Activated T-cell treated with anti-CD3 and anti-CD28 coated beads for 48 hours (primary cell): ENCODE results near the gene CYB5A.
A peak's percentile ranks its signal among the peaks of the same experiment; 100 is the strongest.
"Not testable (repeated sequence)": the region's sequence is repeated elsewhere in the genome, so short reads cannot be mapped to it uniquely, and the experiment has no call there.

Experiments
- DNase-seq: peaks from one replicate; pipeline ENCODE4 v3.0.0-alpha.2; 2020; ENCODE audit warnings: low read depth

Gene CYB5A, protein sequence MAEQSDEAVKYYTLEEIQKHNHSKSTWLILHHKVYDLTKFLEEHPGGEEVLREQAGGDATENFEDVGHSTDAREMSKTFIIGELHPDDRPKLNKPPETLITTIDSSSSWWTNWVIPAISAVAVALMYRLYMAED

DNA sequence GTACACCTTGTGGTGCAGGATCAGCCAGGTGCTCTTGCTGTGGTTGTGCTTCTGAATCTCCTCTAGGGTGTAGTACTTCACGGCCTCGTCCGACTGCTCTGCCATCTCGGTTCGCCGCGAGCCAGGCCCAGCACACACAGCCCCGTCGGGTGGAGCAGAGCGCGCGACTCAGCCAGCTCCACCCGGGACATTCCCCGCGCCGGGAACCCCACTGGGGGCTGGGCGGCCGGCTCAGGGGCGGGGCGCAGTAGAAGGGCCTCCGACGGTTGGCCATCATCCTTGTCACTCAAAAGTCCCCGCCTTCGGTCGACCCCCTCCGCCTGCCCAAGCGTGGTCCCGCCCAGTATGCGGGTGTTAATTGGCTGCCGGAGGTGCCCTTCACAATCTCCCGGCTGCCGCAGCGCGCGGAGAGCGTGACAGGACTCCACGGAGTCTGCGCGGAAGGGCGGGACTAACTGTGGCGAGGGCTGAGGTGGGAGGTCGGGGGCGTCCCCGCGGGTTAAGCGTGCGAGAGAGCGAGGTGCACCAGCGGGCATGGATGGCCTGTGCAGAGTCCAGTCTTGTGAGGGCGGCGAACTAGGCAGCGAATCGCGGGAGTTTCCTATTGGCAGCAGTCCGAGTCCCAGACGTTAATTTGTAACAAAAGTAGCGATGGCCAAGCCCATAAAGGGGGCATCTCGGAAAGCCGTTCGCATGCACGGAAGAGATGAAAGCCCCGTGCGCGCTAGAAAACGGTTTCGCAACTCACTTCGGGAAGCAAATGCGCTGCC is at the start of gene CYB5A:
TSS of gene CYB5A (minus strand) at position 193 of the 770 bp plus-strand sequence. CDS start at position 105, 88 bp downstream.
- peak; percentile 96 for DNase-seq

DNA sequence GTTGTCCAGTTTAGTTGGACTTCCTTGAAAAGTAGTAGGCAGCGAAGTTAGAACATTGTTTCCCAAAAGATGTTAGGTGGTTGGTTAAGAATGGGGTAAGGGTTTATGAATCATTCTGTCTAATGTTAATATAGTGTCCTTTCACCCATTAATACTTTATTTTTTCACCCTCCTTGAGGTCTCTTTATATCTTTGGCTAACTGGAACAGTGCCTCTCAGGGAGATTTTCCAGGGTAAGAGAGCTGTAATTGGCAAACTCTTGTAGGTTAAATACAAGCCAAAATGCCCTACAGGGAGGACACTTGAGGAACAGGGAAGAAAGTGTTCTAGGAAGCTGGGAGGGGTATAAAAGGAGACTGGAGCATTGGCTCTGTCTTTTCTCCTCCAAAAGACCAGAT is 46.1 kb upstream of the CYB5A start:
- no peak for DNase-seq

DNA sequence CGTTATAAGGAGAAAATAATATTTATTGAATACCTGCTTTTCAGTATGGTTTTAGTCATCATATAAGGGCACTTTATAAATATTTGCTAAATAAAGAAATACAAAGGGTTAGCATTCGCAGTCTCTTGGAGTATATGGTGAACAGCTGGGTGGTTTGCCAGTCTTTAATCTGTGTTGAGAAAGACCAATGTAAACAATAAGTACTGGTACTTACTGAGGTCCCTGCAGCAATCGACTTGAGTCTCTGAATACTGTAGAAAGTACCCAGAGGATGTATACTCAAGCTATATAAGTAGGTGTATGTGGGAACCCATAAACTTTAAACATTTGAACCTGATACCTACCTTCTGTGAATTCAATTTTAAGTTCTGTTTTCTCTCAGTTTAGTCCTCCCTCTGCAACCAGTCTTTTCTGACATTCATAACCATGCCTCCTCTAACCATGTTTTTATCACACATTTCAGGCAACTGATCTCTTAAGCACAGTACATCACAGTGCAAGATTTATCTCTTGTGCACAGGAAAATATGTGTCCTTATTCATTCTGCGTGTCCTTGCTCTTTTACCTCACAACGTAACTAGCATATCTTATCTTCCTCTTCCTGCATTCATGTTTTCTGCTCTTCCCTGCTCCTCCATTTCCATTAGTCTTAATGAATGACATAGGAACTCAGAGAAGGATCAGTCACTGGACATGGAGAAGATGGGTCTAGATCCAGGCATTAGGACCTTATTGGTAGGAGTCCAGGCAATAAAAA is 45.6 kb upstream of the CYB5A start:
- DNase-seq, result no peak

DNA sequence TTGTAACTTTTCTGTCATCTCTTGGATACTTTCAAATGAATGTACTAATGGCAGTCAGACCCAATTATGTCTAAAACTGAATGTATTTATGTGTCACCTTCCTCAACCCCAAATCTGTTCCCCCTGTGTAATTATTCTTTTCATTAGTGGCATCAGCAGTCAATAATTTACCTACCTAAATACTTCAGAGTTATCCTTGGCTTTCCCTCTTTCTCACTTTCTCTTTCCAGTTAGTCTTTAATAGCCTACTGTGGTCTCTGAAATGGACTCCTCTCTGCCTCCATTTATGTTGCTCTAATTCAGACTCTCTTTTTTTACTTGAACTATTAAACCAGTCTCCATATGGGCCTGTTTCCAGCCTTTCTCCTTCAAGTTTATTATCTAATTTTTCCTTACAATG is 44.9 kb upstream of the CYB5A start:
- DNase-seq, result no peak

DNA sequence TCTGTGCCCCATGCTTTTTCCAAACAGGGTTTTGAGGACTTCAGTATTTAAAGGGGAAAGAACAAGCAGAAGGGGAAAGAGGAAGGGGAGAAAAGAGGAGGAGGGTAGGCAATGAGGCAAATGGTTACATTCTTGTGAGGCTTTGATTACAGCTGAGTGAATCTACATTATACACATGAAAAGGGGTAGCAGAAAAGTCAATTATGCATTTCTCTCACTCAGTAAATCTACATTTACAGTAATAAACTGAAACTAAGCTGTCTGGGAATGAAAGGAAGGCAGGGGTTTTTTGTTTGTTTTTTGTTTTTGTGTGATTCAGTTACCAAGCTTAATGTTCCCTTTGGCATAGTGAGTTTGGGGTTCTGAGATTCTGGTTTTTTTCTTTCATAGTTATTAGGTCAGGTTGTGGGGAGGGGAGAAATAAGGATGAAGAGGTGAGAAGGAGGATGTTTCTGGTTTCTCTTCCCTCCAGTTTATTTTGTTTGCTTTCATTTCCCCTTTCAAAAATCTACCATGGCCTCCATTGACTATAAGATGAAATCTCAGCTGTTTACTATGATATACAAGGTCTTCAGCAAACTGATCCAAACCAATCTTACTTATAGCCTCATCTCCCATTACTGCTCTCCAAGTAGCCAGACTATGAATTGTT is 42.6 kb upstream of the CYB5A start:
- no peak for DNase-seq

DNA sequence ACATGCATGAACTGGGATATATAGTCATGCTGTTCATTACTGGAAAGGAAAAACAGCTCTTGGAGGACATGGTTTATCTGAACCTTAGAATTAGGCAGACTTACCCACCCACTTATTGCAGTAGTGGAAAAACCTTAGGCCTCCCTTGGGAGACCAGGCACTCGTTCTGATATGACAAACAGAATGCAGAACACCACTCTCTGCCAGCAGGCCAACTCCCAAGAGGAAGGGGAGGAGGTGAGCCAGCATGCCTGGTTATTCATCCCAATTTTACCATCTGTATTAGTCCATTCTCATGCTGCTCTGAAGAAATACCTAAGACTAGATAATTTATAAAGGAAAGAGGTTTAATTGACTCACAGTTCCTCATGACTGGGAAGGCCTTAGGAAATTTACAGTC is 41.3 kb upstream of the CYB5A start:
- DNase-seq, result no peak

DNA sequence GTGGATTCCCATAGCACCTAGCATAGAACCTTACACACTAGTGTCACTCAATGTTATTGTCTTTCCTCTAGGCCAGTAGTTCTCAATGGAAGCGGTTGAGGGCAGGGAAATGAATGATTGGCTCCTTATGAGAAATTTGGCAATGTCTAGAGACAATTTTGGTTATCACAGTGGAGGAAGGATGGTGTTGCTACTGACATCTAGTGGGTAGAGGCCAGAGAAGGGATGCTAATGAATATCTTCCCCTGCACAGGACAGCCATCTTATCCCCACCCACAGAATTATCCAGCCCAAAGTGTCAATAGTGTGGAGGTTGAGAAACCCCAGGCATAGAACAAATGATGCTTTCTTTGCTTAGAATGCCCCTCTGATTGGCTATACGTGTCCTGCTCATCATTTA is 39.6 kb upstream of the CYB5A start:
- no peak for DNase-seq

DNA sequence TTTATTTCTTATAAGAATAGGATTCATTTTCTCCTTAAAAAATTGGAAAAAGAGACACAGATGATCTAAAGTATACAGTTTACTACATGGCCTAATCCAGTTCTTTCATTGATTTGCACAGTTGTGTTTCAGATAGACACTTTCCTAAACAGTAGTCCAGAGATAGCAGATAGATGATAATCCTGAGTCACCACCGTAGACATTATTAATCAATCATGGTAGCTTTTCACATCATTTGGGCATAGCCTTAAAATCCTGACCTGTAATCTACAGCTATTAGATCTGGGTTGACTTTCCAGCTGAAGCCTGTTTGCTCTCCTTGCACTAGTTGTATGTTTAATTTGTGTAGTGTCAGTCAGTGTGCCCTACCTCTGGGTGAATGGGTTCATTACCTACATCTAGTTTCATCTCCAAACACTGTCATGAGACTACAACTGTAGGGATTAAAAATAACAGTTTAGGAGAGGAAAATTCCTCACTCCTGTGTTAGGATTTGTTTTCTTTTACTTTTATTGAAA is 38.0 kb upstream of the CYB5A start:
- DNase-seq, result no peak

DNA sequence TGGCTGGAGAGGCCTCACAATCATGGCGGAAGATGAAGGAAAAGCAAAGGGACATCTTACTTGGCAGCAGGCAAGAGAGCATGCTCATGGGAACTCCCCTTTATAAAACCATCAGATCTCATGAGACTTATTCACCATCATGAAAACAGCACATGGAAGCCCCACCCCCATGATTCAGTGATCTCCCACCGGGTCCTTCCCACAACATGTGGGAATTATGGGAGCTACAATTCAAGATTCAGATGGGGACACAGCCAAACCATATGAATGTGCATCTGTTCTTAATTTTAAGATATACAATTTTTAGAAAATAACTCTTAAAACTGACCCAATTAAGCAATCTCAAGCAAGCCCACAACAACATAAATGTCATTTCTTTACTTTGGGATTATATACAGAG is 36.4 kb upstream of the CYB5A start:
- no peak for DNase-seq

DNA sequence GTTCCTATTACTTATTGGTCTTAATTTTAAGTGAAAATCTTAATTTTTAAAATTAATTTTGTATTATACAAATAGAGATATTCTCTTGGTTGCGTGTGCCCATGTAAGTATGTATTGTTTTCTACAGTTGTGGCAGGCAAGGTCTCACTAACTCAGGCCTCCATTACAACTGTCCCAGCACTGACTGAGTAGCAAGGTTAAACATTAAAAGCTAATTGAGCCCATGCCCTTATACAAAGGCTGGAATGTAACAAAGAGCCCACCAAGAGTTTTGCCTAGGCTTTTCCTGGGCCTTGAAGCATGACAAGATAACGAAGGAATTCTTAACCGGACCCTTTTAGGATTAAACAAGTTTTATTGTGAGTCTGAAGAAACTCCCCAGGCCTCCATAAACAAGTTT is 35.0 kb upstream of the CYB5A start:
- DNase-seq, result not testable (repeated sequence)

DNA sequence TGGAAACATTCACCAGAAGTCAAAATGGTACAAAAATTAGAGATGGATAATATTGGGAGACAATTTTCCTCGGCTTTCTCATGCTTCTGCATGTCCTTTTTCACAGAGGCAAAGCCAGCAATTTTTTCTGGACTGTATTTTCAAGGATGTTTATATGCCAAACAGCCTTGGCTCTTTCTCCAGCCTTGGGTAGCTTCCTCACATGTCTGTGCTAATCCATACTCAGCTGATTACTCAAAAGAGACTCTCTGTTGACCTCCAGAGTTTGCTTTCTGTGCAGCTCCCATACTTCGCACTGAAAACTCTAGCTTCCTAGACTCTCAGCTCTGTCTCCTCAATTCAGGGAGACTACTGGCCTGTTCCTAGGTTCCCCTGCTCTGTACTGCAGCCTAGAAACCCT is 34.5 kb upstream of the CYB5A start:
- DNase-seq, result no peak

DNA sequence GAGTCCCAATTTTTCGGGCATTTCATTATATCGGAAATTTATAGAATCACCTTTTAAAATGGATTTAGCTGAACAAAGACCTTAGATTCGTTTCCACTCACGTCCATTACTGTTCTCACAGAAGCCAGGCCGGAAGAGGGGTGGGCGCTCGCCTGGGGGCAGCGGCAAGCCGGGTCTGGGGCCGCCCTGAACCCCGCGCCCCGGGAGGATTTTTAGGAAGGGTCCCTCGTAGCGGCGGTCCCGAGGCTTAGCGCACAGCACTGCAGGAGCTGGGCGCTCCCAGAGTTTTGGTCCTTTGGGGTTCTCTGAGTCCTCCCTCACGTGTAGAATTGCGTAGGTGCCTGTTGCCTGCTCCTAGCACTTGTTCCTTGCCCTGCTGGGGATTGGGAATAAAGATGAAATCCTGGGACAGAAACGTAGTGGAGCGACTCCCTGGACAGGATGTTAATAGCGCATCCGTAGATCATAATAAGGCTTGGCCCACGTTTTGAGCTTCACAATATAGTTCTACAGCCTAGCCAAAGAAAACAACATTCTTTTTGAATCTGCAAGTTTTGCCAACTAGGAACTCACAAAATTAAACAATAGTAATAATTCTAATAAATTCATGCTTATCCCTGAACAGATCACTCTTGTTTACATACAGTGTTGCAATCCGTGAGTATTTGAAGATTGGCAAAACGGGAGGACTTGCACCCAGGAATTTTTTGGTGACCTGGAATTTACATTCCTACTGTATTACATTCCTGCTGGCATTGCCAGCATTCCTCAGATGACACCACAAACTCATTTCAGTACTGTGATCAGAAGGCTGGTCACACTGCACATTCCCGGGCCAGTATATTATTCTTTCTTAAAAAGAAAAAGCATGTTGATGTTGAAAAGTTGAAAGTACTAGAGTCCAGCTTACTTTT is 24.8 kb upstream of the CYB5A start:
- DNase-seq, result no peak

DNA sequence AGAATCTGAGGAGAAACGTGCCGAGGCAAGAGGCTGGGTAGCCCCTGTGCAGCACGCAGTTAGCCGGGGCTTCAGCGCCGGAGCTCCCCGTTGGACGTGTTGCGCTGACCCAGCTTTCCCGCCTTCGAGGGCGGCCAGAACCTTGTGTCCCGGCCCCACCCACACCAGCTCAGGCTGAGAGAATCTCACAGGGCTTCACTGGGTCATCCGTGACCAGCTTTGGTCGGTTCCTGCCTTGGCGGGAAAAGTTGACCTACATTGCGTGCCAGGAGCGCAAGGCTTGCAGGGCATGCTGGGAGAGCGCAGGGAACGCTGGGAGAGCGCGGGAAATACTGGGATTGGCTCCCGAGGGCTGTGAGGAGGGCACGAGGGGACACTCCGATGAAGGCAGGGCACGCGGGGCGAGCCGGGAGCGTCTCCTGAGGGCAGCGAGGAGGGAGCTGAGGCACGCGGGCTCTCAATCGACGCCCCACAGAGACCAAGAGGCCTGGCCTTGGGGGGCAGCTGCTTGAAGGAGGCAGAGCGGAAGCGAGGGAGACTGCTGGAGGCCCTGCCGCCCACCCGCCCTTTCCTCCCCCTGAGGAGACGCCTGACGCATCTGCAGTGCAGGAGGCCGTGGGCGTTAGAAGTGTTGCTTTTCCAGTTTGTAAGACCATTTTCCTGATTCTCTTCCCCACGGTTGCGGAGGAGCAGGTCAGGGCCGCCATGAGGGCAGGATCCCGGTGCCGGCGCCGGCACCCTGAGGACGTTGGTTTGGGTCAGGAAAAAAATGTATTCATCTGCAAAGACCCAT is 23.9 kb upstream of the CYB5A start, which contains the start of gene C18orf63:
TSS of gene C18orf63 (plus strand) at position 376 of the 793 bp plus-strand sequence. CDS start 2,027 bp downstream, outside the sequence.
- DNase-seq, result no peak

DNA sequence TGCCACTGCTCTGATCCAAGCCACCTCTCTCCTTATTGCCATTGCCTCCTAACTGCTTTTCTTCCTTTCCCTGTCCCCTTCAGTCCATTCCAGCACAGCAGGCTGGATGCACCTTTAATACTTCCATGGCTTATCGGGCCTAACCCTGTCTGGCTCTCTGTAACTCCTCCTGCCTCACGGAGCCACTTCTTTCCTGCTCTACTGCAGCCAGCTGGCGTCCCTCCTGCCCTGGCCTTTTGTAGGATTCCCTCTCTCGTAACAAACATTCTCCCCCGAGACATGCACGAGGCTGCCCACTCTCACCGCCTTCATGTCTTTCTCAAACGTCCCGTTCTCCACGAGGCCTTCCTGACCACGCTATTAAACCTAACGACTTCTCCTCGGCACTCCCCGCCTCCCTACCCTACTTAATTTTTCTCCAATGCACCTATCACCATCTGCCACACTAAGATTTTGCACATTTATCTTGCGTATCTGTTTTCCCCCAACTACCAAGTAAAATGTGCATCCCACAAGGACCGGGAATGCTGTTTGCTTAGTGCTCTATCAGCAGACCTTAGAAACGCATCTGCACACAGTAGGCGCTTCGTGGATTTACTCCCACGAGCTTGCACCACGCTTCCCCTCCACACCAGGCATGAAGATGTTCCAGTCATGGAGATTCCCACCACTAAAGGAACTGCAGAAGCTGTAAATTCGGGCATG is 23.1 kb upstream of the CYB5A start:
- DNase-seq, result no peak

DNA sequence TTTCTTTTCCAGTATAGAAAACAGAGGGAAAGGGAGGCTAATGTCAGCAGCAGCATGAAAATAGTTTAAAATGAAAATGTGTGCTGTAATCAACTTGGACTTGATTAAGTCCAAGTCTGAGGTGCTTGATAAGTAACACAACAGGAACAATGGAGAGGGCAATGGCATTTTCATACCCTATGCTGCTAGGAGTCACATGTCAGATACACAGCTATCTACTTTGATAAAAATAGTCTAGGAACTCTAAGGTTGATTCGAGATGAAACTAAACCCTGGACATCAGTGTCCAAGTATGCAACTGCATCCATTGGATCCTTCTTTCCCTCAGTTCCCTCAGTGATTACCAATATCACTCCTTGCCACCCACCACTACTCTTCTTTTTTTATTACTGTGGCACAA is 19.2 kb upstream of the CYB5A start:
- DNase-seq, result no peak

DNA sequence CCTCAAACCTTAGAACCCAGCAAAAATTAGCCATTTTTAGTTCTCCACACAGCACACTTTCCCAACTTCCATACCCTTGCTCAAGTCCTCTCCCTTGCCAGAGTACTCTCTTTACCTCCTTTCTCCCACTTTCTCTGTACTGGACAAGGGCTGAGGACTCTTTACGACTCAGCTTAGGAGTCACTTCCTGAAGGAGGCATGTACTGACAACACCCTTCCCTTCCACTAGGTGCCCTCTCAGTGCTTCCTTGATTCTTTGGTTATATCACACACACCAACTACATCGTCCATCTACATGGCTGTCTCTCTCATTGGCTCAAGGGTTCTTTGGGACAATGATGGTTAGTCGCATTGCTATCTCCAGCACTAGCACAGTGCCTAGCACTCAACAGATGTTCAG is 18.6 kb upstream of the CYB5A start:
- DNase-seq, result no peak

DNA sequence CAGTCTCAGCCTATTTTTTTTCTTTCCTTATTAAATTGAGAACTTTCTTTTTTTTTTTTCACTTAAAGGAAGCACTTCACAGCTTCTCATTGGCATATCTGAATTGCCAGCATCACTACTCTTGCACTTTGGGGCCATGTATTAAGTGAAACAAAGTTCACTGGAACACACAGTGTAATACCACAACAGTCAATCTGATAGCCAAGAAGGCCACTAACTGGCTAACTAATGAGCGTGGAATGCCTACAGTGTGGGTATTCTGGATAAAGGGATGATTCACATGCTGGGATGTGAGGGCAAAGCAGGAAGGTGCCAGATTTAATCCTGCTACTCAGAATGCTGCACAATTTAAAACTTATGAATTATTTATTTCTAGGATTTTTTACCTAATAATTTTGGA is 12.2 kb upstream of the CYB5A start:
- DNase-seq, result no peak

DNA sequence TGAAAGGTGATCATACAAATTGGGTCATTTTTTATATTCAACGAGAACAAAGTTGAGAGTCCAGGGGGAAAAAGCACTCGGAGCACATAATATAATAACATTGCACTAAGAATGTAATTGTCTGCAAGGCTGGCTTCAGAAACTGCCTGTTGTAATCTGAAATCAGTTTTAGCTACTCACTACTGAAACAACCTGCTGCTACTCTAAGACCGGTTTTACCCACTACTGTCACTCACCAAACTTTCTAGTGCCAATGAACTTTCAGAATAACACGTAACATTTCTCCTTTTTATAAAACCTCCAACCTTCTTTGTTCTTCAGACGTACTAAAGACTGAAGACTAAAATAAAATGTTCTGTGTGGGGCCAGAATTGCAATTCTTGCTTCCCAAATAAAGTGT is 11.5 kb upstream of the CYB5A start:
- DNase-seq, result no peak

DNA sequence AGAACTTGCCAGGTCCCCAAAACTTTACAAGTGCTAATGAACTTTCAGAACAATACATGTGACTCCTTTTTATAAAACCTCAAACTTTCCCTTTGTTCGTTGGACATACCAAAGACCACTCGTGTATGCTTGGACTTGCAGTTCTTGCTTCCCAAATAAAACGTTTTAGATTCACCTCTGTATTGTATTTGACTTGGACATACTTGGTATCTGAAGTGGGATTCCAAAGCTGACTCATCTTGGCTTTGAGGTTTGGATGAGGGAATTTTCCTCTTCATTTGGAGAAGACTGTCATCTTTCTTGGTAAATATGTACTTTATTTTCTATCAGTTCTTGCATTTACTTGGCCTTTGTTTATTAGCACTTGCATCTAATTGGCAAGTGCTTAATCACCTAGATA is 8.0 kb upstream of the CYB5A start:
- DNase-seq, result no peak

DNA sequence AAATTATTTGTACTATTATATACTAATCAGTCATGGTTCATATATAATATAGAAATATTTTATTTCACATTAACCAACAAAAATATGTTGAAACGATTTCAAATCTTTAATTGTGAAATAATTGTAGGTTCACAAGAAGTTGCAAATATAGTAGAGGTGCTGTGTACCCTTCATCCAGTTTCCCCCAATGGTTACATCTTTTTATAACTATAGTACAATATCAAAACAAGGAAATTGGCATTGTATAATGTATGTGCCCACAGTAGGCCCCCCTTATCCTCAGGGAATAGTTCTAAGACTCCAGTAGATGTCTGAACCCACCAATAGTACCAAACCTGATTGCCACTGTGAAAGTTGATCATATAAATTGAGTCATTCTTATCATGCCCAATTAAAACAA is 7.4 kb upstream of the CYB5A start:
- no peak for DNase-seq
